ENCODE data around the gene SLC41A3. TPM values are rescaled to one million over a fixed set of nuclear protein-coding genes. Genes with fewer than 3 reads are reported as not detected.

SLC41A3 gene
- total RNA-seq, 4 donors from 2014 or later: 21.8 to 31.9 (median 31.1) TPM

GRCh38 chr3:126025862-126026261, 58.1 kb downstream of the SLC41A3 start:
- TF ChIP-seq CTCF (IDR thresholded peaks at IDR 0.05; ENCODE audit: low read depth): no peak

- TF ChIP-seq CTCF (IDR thresholded peaks at IDR 0.05; ENCODE audit: low read depth): no peak
Observed at GRCh38 chr3:126025116-126025729, 58.7 kb downstream of the SLC41A3 start.

DNA sequence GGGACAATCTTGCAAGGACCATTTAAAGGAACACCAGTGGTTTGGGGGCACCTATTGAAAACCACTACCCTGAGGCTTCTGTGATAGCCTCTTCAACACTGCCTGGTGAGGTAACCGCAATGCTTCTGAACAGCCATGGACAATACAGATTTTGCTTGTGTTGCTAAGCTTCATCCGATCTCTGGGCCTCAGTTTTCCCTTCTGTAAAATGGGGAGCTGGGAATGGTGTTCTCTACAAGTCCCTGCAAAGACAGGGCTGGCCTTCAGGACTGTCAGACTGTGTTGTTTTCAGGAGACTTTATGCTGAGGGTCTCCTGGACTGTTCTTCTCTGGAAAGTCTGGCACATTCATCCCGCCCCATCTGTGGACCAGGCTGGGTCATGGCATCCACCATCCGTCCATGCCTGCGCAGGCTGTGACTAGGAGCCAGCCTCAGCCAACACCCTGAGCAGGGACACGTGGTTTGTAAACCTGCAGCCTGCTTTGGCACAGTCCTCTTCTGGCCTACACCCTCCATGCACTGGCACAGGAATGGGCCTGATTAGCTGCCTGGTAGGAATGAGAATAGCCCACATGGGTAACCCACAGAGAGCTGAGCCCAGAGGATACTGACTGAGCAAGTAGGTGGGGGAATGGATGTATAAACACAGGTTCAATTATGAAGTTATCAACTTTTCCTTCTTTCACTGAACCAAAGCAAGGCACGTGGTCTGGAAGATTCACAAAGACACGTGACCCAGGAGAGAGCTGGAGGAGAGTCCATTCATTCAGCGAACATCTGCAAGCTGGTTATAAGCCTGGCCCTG, 59.7 kb downstream of the SLC41A3 start:
- no peak for TF ChIP-seq CTCF (IDR thresholded peaks at IDR 0.05; ENCODE audit: low read depth)

- TF ChIP-seq CTCF (IDR thresholded peaks at IDR 0.05; ENCODE audit: low read depth): no peak
Observed at GRCh38 chr3:126023390-126023789, 60.5 kb downstream of the SLC41A3 start.

DNA sequence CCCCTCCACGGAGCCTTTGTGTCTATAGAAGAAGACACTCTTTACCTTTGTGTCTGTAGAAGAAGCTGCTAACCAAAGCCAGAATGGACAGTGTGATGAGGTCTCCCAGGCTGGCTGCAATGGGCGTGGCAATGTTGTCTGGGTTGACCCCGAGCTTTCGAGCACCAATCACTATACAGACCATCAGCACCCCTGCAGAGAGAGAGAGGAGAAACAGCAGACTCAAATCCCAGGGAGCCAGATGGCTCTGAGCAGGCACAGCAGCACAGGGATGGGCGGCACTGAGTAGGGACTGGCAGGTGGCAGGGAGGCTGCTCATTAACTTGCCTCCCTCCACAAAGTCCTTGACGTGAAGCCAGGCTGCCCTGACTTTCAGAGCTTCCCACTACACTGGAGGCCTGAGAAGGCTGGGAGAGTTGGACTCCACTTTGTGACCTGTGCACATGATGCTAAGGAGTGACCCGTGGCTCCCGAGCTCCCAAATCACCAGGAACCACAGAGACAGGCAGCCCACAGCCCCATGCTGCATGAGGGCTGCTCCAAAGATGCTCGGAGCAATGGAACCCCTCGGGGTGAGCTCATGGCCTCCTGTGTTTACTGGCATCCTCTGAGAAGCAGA, 61.1 kb downstream of the SLC41A3 start:
- TF ChIP-seq CTCF (IDR thresholded peaks at IDR 0.05; ENCODE audit: low read depth): no peak

DNA sequence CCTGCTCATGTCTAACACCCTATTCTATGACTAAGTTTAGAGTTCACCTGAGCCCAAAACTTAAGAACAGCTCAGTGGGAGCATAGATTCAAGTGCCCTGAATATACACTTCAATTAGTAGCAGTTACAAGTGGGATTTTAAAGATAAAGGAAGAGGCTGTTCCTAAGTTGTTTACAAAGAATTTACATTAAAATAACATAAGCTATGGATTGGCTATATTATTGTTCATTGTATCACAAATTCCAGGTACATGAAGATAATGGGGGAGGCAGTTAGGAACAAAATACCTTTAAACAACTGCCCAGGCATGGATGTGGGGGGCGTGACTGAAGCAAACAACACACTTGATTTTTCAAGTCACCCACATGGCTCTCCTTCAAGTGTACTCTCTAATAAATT, 62.2 kb downstream of the SLC41A3 start:
- TF ChIP-seq CTCF (IDR thresholded peaks at IDR 0.05; ENCODE audit: low read depth): no peak

DNA sequence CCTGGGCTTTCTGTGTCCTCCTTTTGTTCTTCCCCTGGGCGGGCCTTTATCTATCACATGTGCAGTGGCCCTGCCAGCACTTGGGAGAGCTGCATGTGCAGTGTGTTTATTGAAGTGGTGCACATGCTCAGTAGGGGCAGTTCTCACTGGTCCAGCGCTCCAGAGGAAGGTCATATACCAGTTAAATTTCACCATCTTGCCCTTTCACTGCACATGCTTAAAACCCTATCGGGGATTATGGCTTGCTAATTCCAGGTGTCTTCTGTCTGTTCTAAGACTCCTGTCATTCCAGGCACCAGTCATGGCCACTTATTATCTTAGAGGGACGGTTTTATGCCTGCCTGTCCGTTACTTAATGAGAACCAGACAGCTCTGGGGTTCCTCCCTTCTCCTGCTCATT, 62.7 kb downstream of the SLC41A3 start:
- no peak for TF ChIP-seq CTCF (IDR thresholded peaks at IDR 0.05; ENCODE audit: low read depth)

All from subcutaneous adipose tissue (tissue), 4 donors.